Activated CD4-positive, alpha-beta memory T cell treated with anti-CD3 and anti-CD28 coated beads for 36 hours (primary cell): ENCODE data around the gene ETS2. TPM values are rescaled to one million over a fixed set of nuclear protein-coding genes. Genes with fewer than 3 reads are reported as not detected.

Experiments
- CTCF ChIA-PET: fragments of 350-600 bp; sonication (Branson Sonifier 250); formaldehyde crosslinking; loops from one replicate; lab custom pipeline; 2021; ENCODE audit warnings: antibody characterized with exemption, inconsistent platforms; lab: Charles Lee
- POLR2A ChIA-PET: fragments of 350-600 bp; sonication (Branson Sonifier 250); formaldehyde crosslinking; loops from one replicate; lab custom pipeline; 2021; ENCODE audit warnings: antibody characterized with exemption; lab: Charles Lee
- DNase-seq: peaks from one replicate; pipeline ENCODE4 v3.0.0-alpha.2; 2020
- H3K27ac Mint-ChIP-seq: one replicate; pipeline ENCODE4 v1.8.0; 2021; ENCODE audit warnings: mixed read lengths
- H3K27me3 Mint-ChIP-seq: one replicate; pipeline ENCODE4 v1.8.0; 2021; ENCODE audit warnings: mixed read lengths
- H3K36me3 Mint-ChIP-seq: one replicate; pipeline ENCODE4 v1.8.0; 2021; ENCODE audit warnings: mixed read lengths
- H3K4me1 Mint-ChIP-seq: one replicate; pipeline ENCODE4 v1.8.0; 2021; ENCODE audit warnings: low read depth, mixed read lengths
- H3K4me3 Mint-ChIP-seq: one replicate; pipeline ENCODE4 v1.8.0; 2021; ENCODE audit warnings: mild to moderate bottlenecking, mixed read lengths
- H3K9me3 Mint-ChIP-seq: one replicate; pipeline ENCODE4 v1.8.0; 2021; ENCODE audit warnings: mixed read lengths
- intact Hi-C: fragments of 100-400 bp; cut with micrococcal nuclease; formaldehyde crosslinking; loops from one replicate; pipeline ENCODE4 v1.15.1; 2023
- total RNA-seq, 2 experiments: library from RNA; stranded (reverse); gene quantifications; one replicate each; pipeline ENCODE4 v1.2.3, GENCODE V29; 2021

The ETS2 gene
- total RNA-seq: 10 to 100 TPM; 22.1 to 25.0 TPM

GRCh38 chr21:38805328-38806152, at the start of gene ETS2:
Gene ETS2 (plus strand): TSS chr21:38805929. CDS start chr21:38810035, 4,106 bp downstream.
- peak within 1 kb of the TSS; percentile 87 for H3K27ac Mint-ChIP-seq
- H3K27me3 Mint-ChIP-seq: peaks cover 2% of the 10 kb centered on the region
- H3K4me1 Mint-ChIP-seq: peaks cover 40% of the 10 kb centered on the region
- DNase-seq: peak; percentile 81
- CTCF ChIA-PET: interaction anchor here (1.1 to 4.0 kb wide), 2 partner anchors 18 to 37 kb away, joined by 3 to 22 read pairs; no protein-coding TSS in a partner anchor
- no peaks in the 10 kb centered on the region for H3K9me3 Mint-ChIP-seq
- H3K4me3 Mint-ChIP-seq: peak within 1 kb of the TSS; percentile 87
- H3K36me3 Mint-ChIP-seq: peaks cover 23% of the 10 kb centered on the region
- POLR2A ChIA-PET: interaction anchor here (1.0 to 4.6 kb wide), 2 partner anchors 36 to 39 kb away, joined by 3 to 31 read pairs; no protein-coding TSS in a partner anchor
- intact Hi-C loops: loop anchor here (1.0 to 10.0 kb wide), 4 partner anchors 38 to 579 kb away; partner anchors contain the start of gene BRWD1

- ChIA-PET POLR2A (no interaction called here), CTCF (no interaction called here)
- intact Hi-C loops: no loop called here
- Mint-ChIP-seq H3K9me3 (no peaks in the 10 kb centered on the region), H3K27ac (no peak overlapping the region), H3K27me3 (no peaks in the 10 kb centered on the region), H3K4me1 (peaks cover 6% of the 10 kb centered on the region), H3K36me3 (no peaks in the 10 kb centered on the region), H3K4me3 (no peak overlapping the region)
- DNase-seq: no peak
These were observed 49.0 kb upstream of the ETS2 start for GRCh38 chr21:38756746-38757145.

GRCh38 chr21:38758501-38759214, 47.1 kb upstream of the ETS2 start:
- Mint-ChIP-seq H3K4me3 (no peak overlapping the region), H3K4me1 (peaks cover 6% of the 10 kb centered on the region), H3K36me3 (no peaks in the 10 kb centered on the region), H3K9me3 (no peaks in the 10 kb centered on the region), H3K27ac (no peak overlapping the region), H3K27me3 (no peaks in the 10 kb centered on the region)
- DNase-seq: no peak
- intact Hi-C loops: no loop called here
- CTCF ChIA-PET: no interaction called here
- POLR2A ChIA-PET: no interaction called here

GRCh38 chr21:38759413-38759812, 46.3 kb upstream of the ETS2 start:
- Mint-ChIP-seq H3K27ac (no peak overlapping the region), H3K4me3 (no peak overlapping the region), H3K27me3 (no peaks in the 10 kb centered on the region), H3K9me3 (no peaks in the 10 kb centered on the region), H3K4me1 (peaks cover 6% of the 10 kb centered on the region), H3K36me3 (no peaks in the 10 kb centered on the region)
- no peak for DNase-seq
- intact Hi-C loops: no loop called here
- ChIA-PET CTCF (no interaction called here), POLR2A (no interaction called here)

- POLR2A ChIA-PET: no interaction called here
- Mint-ChIP-seq H3K36me3 (no peaks in the 10 kb centered on the region), H3K27me3 (peaks cover 6% of the 10 kb centered on the region), H3K9me3 (no peaks in the 10 kb centered on the region), H3K27ac (no peak overlapping the region), H3K4me1 (peaks cover 7% of the 10 kb centered on the region), H3K4me3 (no peak overlapping the region)
- no peak for DNase-seq
- CTCF ChIA-PET: interaction anchor here (0.6 kb wide), 1 partner anchor 48 kb away, joined by 3 read pairs; no protein-coding TSS in a partner anchor
- intact Hi-C loops: loop anchor here (10.0 kb wide), 1 partner anchor 625 kb away; a partner anchor contains a TSS
These were observed 45.5 kb upstream of the ETS2 start for GRCh38 chr21:38760017-38760761.

- Mint-ChIP-seq H3K4me1 (peaks cover 9% of the 10 kb centered on the region), H3K9me3 (peaks cover 4% of the 10 kb centered on the region), H3K27ac (no peak overlapping the region), H3K27me3 (peaks cover 9% of the 10 kb centered on the region), H3K36me3 (peaks cover 4% of the 10 kb centered on the region), H3K4me3 (no peak overlapping the region)
- POLR2A ChIA-PET: no interaction called here
- intact Hi-C loops: loop anchor here (10.0 kb wide), 1 partner anchor 624 kb away; a partner anchor contains a TSS
- DNase-seq: no peak
- CTCF ChIA-PET: interaction anchor here (0.6 kb wide), 1 partner anchor 47 kb away, joined by 3 read pairs; no protein-coding TSS in a partner anchor
These were observed 45.0 kb upstream of the ETS2 start for GRCh38 chr21:38760762-38761155.

- Mint-ChIP-seq H3K4me1 (peaks cover 10% of the 10 kb centered on the region), H3K36me3 (peaks cover 10% of the 10 kb centered on the region), H3K9me3 (peaks cover 11% of the 10 kb centered on the region), H3K27me3 (peaks cover 9% of the 10 kb centered on the region), H3K4me3 (no peak overlapping the region), H3K27ac (no peak overlapping the region)
- intact Hi-C loops: loop anchor here (10.0 kb wide), 1 partner anchor 623 kb away; a partner anchor contains a TSS
- ChIA-PET CTCF (no interaction called here), POLR2A (interaction anchor here (0.6 kb wide), 1 partner anchor 20 kb away, joined by 5 read pairs; no protein-coding TSS in a partner anchor)
- no peak for DNase-seq
These were observed 44.2 kb upstream of the ETS2 start for GRCh38 chr21:38761531-38761930.

- peaks cover 40% of the 10 kb centered on the region for H3K4me1 Mint-ChIP-seq
- no peak overlapping the region for H3K27ac Mint-ChIP-seq
- intact Hi-C loops: loop anchor here (5.0 to 10.0 kb wide), 4 partner anchors 147 to 1398 kb away; partner anchors contain the start of gene DYRK1A
These were observed 40.7 kb upstream of the ETS2 start for GRCh38 chr21:38765056-38765455.

GRCh38 chr21:38766987-38767722, 38.6 kb upstream of the ETS2 start:
- H3K4me1 Mint-ChIP-seq: peaks cover 49% of the 10 kb centered on the region
- peaks cover 10% of the 10 kb centered on the region for H3K36me3 Mint-ChIP-seq
- intact Hi-C loops: loop anchor here (1.0 to 10.0 kb wide), 13 partner anchors 10 to 1400 kb away; partner anchors contain the start of genes DYRK1A, ETS2 and HMGN1
- peak; percentile 80 for DNase-seq
- peaks cover 11% of the 10 kb centered on the region for H3K9me3 Mint-ChIP-seq
- H3K27me3 Mint-ChIP-seq: peaks cover 9% of the 10 kb centered on the region
- POLR2A ChIA-PET: interaction anchor here (0.7 to 4.5 kb wide), 5 partner anchors 11 to 416 kb away, joined by 3 to 31 read pairs (median 5); partner anchors contain the start of genes ETS2 and PSMG1
- peak overlapping the region; percentile 69 for H3K4me3 Mint-ChIP-seq
- peak overlapping the region; percentile 90 for H3K27ac Mint-ChIP-seq
- CTCF ChIA-PET: interaction anchor here (4.2 kb wide), 1 partner anchor 37 kb away, joined by 22 read pairs; the partner anchor contains the start of gene ETS2

More at GRCh38 chr21:38765056-38765455, 40.7 kb upstream of the ETS2 start:
- no peak for DNase-seq
- Mint-ChIP-seq H3K36me3 (peaks cover 10% of the 10 kb centered on the region), H3K4me3 (no peak overlapping the region), H3K9me3 (peaks cover 11% of the 10 kb centered on the region), H3K27me3 (peaks cover 9% of the 10 kb centered on the region)
- CTCF ChIA-PET: no interaction called here
- POLR2A ChIA-PET: no interaction called here

GRCh38 chr21:38768471-38769063, 37.2 kb upstream of the ETS2 start:
- Mint-ChIP-seq H3K27me3 (peaks cover 9% of the 10 kb centered on the region), H3K36me3 (peaks cover 10% of the 10 kb centered on the region), H3K27ac (peak overlapping the region; percentile 90), H3K4me3 (peak overlapping the region; percentile 69), H3K4me1 (peaks cover 60% of the 10 kb centered on the region), H3K9me3 (peaks cover 11% of the 10 kb centered on the region)
- POLR2A ChIA-PET: interaction anchor here (1.2 to 4.5 kb wide), 6 partner anchors 10 to 415 kb away, joined by 3 to 31 read pairs (median 4); partner anchors contain the start of genes ETS2 and PSMG1
- intact Hi-C loops: loop anchor here (1.0 to 10.0 kb wide), 9 partner anchors 30 to 1401 kb away; partner anchors contain the start of genes DYRK1A and PSMG1
- DNase-seq: peak; percentile 86
- CTCF ChIA-PET: interaction anchor here (0.7 to 4.2 kb wide), 4 partner anchors 15 to 70 kb away, joined by 5 to 22 read pairs (median 8); partner anchors contain the start of gene ETS2
